ENCODE measurements around the gene CST5.

- TF ChIP-seq ZFHX2 (tag by site-specific recombination; conservative IDR thresholded peaks at IDR 0.05) (no peak), ZNF394 (tag by site-specific recombination; IDR thresholded peaks at IDR 0.05; ENCODE audit: borderline replicate concordance) (no peak), ZNF707 (tag by site-specific recombination; IDR thresholded peaks at IDR 0.05) (no peak), CTCF (tag by site-specific recombination; IDR thresholded peaks at IDR 0.05) (no peak), KLF9 (tag by site-specific recombination; IDR thresholded peaks at IDR 0.05; ENCODE audit: low read depth) (no peak), ZBTB20 (tag by site-specific recombination; IDR thresholded peaks at IDR 0.05) (no peak), RBAK (tag by site-specific recombination; IDR thresholded peaks at IDR 0.05) (no peak), ZNF302 (tag by site-specific recombination; IDR thresholded peaks at IDR 0.05; ENCODE audit: low read depth) (no peak)
Observed at GRCh38 chr20:23923311-23923710, 43.8 kb upstream of the CST5 start.

All from HEK293 (cell line).